WTC11 (cell line): Measurements from ENCODE around the gene PTGIS. TPM values are rescaled to one million over a fixed set of nuclear protein-coding genes. Genes with fewer than 3 reads are reported as not detected.
A peak's percentile ranks its signal among the peaks of the same experiment; 100 is the strongest.

ENCODE experiments used
- ATAC-seq: fragments of 200-7000 bp; cut with Tn5 transposase; 2 replicates; pipeline ENCODE4 v1.10.0; 2021; ENCODE audit warnings: mild to moderate bottlenecking, moderate library complexity
- CTCF ChIA-PET: fragments of 300-600 bp; sonication (Branson Sonifier 250); formaldehyde crosslinking; loops from one replicate; lab custom pipeline; 2021; ENCODE audit warnings: antibody characterized with exemption; lab: Charles Lee
- POLR2A ChIA-PET: fragments of 350-600 bp; sonication (Branson Sonifier 250); formaldehyde crosslinking; loops from one replicate; lab custom pipeline; 2021; ENCODE audit warnings: antibody characterized with exemption; lab: Charles Lee
- DNase-seq: peaks from one replicate; pipeline ENCODE4 v3.0.0; 2021; ENCODE audit warnings: low spot score
- H3K27ac Mint-ChIP-seq: 2 replicates; pipeline ENCODE4 v1.8.0; 2021; ENCODE audit warnings: mixed read lengths
- H3K27me3 Mint-ChIP-seq: 2 replicates; pipeline ENCODE4 v1.8.0; 2021; ENCODE audit warnings: low read depth, mild to moderate bottlenecking, moderate library complexity, mixed read lengths
- H3K36me3 Mint-ChIP-seq: 2 replicates; pipeline ENCODE4 v1.8.0; 2021; ENCODE audit warnings: mixed read lengths
- H3K4me1 Mint-ChIP-seq: 2 replicates; pipeline ENCODE4 v1.8.0; 2022; ENCODE audit warnings: mixed read lengths
- H3K4me3 Mint-ChIP-seq: 2 replicates; pipeline ENCODE4 v1.8.0; 2021; ENCODE audit warnings: mild to moderate bottlenecking, moderate library complexity, mixed read lengths
- H3K9me3 Mint-ChIP-seq: 2 replicates; pipeline ENCODE4 v1.8.0; 2021; ENCODE audit warnings: mixed read lengths
- FOXP1 ChIP-seq: sonication (generic); formaldehyde crosslinking; IDR thresholded peaks from 2 replicates; pipeline ENCODE4 v1.8.0; 2022; ENCODE audit warnings: missing genetic modification reagents, mild to moderate bottlenecking, moderate library complexity, borderline replicate concordance
- NR1H2 ChIP-seq: sonication (generic); formaldehyde crosslinking; IDR thresholded peaks from 2 replicates; pipeline ENCODE4 v1.9.0; 2021; ENCODE audit warnings: mild to moderate bottlenecking, moderate library complexity, missing genetic modification reagents
- SMAD3 ChIP-seq: sonication (generic); formaldehyde crosslinking; IDR thresholded peaks from 2 replicates; pipeline ENCODE4 v1.8.0; 2022; ENCODE audit warnings: missing genetic modification reagents, mild to moderate bottlenecking, borderline replicate concordance
- TEAD1 ChIP-seq: sonication (generic); formaldehyde crosslinking; IDR thresholded peaks from 2 replicates; pipeline ENCODE4 v1.8.0; 2022; ENCODE audit warnings: mild to moderate bottlenecking, missing genetic modification reagents
- ZNF263 ChIP-seq: sonication (generic); formaldehyde crosslinking; IDR thresholded peaks from 2 replicates; pipeline ENCODE4 v1.8.1; 2022; ENCODE audit warnings: low read depth, mild to moderate bottlenecking, moderate library complexity, missing genetic modification reagents
- total RNA-seq: library from RNA; stranded (reverse); gene quantifications from 3 replicates; pipeline ENCODE4 v1.2.3, GENCODE V29; 2021
- TF ChIP-seq, protein P1 (sequence below): sonication (generic); formaldehyde crosslinking; IDR thresholded peaks from 2 replicates; pipeline ENCODE4 v1.8.0; 2023; ENCODE audit warnings: mild to moderate bottlenecking, missing genetic modification reagents
- TF ChIP-seq, protein P2 (sequence below): fragments of 250-450 bp; sonication (Bioruptor Pico); IDR thresholded peaks from 2 replicates; pipeline ENCODE4 v1.9.0; 2021; ENCODE audit warnings: moderate library complexity, mild to moderate bottlenecking, inconsistent platforms, borderline replicate concordance
- TF ChIP-seq, protein P3 (sequence below): sonication (generic); formaldehyde crosslinking; IDR thresholded peaks from 2 replicates; pipeline ENCODE4 v1.8.1; 2022; ENCODE audit warnings: mild to moderate bottlenecking, missing genetic modification reagents, moderate library complexity, borderline replicate concordance
- TF ChIP-seq, protein P4 (sequence below): fragments of 250-450 bp; sonication (Bioruptor Pico); IDR thresholded peaks from 2 replicates; pipeline ENCODE4 v1.9.0; 2021; ENCODE audit warnings: mild to moderate bottlenecking
- TF ChIP-seq, protein P5 (sequence below): sonication (generic); formaldehyde crosslinking; IDR thresholded peaks from 2 replicates; pipeline ENCODE4 v1.8.0; 2022; ENCODE audit warnings: mild to moderate bottlenecking, missing genetic modification reagents
- TF ChIP-seq, protein P6 (sequence below): sonication (generic); formaldehyde crosslinking; conservative IDR thresholded peaks from 2 replicates; pipeline ENCODE4 v1.8.1; 2023; ENCODE audit warnings: mild to moderate bottlenecking, low read depth, missing genetic modification reagents, moderate library complexity
- TF ChIP-seq, protein P7 (sequence below): fragments of 250-450 bp; sonication (Bioruptor Pico); IDR thresholded peaks from 2 replicates; pipeline ENCODE4 v1.9.0; 2021; ENCODE audit warnings: mild to moderate bottlenecking
- TF ChIP-seq, protein P8 (sequence below): fragments of 250-450 bp; sonication (Bioruptor Pico); IDR thresholded peaks from 2 replicates; pipeline ENCODE4 v2.1.2; 2022; ENCODE audit warnings: mild to moderate bottlenecking, moderate library complexity

The PTGIS gene
- total RNA-seq, 1 experiment from 2014 or later: 24.3 TPM

DNA sequence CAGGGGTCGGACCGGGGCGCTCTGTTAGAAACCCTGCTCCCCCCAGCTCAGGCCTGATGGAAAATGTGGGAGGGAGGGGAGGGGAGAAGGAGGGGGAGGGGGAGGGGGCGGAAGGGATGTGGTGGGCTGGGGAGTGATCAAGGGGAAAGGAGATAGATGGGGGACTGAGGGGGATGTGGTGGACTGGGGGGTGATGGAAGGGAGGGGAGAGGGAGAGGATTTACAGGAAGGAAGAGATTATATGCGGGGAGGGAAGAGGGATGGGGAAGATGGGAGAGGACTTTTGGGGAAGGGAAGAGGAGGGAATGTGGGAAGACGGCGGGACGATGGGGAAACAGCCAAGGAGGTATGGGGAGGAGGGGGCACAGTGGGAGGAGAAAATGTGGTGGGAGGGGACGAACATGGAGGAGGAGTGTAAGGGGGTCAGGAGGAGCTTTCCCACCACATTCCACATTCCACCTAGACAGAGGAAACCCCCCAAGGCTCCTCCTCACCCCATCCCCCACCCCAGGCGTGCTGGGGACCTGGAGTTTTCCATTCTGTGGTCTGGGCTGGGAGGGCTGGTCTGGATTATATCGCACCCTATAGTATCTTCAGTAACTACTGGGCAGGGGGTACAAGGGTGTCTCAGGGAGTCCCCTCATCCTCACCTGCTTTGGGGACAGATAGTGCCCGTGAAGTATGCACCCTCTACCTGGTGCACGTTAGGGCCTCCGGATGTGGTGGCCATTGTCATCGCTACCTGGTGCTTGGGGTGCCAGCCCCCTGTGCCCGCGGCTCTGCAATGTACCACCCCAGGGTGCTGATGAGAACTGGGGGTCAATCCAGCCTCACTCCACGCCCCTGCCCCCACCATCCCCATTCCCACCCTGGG lies 578 bp upstream of the PTGIS start (continued):
- TF ChIP-seq, protein P1, sequence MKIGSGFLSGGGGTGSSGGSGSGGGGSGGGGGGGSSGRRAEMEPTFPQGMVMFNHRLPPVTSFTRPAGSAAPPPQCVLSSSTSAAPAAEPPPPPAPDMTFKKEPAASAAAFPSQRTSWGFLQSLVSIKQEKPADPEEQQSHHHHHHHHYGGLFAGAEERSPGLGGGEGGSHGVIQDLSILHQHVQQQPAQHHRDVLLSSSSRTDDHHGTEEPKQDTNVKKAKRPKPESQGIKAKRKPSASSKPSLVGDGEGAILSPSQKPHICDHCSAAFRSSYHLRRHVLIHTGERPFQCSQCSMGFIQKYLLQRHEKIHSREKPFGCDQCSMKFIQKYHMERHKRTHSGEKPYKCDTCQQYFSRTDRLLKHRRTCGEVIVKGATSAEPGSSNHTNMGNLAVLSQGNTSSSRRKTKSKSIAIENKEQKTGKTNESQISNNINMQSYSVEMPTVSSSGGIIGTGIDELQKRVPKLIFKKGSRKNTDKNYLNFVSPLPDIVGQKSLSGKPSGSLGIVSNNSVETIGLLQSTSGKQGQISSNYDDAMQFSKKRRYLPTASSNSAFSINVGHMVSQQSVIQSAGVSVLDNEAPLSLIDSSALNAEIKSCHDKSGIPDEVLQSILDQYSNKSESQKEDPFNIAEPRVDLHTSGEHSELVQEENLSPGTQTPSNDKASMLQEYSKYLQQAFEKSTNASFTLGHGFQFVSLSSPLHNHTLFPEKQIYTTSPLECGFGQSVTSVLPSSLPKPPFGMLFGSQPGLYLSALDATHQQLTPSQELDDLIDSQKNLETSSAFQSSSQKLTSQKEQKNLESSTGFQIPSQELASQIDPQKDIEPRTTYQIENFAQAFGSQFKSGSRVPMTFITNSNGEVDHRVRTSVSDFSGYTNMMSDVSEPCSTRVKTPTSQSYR: no peak

DNA sequence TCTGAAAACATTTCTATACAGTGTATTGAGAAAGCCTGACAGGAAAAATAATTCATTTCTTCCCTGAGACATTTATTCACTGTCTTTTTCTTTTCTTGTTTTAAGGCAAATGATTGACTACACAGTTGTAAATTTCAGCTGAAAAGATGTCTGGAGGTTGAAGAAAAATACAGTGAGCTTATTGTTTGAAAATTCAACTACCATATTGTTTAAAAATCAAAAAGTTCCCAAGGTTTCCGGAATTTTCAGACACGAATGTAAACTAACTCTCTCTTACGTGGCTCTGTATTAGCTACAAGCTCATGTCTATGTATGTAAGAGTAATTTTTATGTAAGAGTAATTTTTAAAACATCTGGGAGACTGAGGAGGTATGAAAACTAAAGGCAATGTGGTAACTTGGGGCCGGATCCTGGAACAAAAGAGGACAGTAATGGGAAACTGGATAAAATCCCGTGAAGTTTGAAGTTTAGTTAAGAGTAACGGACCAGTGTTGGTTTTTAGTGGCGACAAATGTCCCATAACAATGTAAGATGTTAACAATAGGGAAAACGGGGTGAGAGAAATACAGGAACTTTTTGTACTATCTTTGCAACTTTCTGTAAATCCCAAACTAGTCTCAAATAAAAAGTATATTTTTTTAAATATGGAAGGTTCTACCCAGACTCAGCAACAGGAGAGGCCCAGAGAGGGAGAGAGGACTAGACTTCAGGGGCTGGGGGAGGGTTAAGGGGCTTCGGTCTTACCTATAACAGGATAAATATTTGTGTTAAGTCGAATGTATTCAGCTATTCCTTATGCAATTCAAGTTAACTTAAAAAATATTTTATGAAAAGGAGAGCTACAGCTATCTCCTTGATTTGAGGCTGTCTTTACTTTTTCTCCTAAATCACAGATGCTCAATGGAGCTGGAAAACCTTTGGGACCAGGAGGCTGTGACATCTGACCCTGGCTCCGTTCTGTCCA lies 1.3 kb downstream of the PTGIS start:
- DNase-seq (no peak), ATAC-seq (no peak)
- no peaks in the 10 kb centered on the region for H3K36me3 Mint-ChIP-seq
- peaks cover 50% of the 10 kb centered on the region for H3K4me1 Mint-ChIP-seq
- ChIA-PET CTCF (interaction anchor here (1.0 to 2.5 kb wide), 2 partner anchors 42 to 246 kb away, joined by 3 to 11 read pairs; no protein-coding TSS in a partner anchor), POLR2A (no interaction called here)
- no peak overlapping the region for H3K27ac Mint-ChIP-seq
- H3K27me3 Mint-ChIP-seq: no peaks in the 10 kb centered on the region
- H3K9me3 Mint-ChIP-seq: no peaks in the 10 kb centered on the region
- H3K4me3 Mint-ChIP-seq: peak overlapping the region; percentile 66
- TF ChIP-seq, protein P2, sequence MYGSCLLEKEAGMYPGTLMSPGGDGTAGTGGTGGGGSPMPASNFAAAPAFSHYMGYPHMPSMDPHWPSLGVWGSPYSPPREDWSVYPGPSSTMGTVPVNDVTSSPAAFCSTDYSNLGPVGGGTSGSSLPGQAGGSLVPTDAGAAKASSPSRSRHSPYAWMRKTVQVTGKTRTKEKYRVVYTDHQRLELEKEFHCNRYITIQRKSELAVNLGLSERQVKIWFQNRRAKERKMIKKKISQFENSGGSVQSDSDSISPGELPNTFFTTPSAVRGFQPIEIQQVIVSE (CRISPR knock-in tag): no peak
- TF ChIP-seq NR1H2 (CRISPR knock-in tag): no peak
- TF ChIP-seq, protein P3, sequence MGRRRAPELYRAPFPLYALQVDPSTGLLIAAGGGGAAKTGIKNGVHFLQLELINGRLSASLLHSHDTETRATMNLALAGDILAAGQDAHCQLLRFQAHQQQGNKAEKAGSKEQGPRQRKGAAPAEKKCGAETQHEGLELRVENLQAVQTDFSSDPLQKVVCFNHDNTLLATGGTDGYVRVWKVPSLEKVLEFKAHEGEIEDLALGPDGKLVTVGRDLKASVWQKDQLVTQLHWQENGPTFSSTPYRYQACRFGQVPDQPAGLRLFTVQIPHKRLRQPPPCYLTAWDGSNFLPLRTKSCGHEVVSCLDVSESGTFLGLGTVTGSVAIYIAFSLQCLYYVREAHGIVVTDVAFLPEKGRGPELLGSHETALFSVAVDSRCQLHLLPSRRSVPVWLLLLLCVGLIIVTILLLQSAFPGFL (CRISPR knock-in tag): no peak
- TF ChIP-seq, protein P4, sequence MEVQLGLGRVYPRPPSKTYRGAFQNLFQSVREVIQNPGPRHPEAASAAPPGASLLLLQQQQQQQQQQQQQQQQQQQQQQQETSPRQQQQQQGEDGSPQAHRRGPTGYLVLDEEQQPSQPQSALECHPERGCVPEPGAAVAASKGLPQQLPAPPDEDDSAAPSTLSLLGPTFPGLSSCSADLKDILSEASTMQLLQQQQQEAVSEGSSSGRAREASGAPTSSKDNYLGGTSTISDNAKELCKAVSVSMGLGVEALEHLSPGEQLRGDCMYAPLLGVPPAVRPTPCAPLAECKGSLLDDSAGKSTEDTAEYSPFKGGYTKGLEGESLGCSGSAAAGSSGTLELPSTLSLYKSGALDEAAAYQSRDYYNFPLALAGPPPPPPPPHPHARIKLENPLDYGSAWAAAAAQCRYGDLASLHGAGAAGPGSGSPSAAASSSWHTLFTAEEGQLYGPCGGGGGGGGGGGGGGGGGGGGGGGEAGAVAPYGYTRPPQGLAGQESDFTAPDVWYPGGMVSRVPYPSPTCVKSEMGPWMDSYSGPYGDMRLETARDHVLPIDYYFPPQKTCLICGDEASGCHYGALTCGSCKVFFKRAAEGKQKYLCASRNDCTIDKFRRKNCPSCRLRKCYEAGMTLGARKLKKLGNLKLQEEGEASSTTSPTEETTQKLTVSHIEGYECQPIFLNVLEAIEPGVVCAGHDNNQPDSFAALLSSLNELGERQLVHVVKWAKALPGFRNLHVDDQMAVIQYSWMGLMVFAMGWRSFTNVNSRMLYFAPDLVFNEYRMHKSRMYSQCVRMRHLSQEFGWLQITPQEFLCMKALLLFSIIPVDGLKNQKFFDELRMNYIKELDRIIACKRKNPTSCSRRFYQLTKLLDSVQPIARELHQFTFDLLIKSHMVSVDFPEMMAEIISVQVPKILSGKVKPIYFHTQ (CRISPR knock-in tag): no peak
- TF ChIP-seq ZNF263 (CRISPR knock-in tag): no peak
- no peak for TF ChIP-seq TEAD1
- no peak for TF ChIP-seq SMAD3 (CRISPR knock-in tag)
- TF ChIP-seq, protein P5, sequence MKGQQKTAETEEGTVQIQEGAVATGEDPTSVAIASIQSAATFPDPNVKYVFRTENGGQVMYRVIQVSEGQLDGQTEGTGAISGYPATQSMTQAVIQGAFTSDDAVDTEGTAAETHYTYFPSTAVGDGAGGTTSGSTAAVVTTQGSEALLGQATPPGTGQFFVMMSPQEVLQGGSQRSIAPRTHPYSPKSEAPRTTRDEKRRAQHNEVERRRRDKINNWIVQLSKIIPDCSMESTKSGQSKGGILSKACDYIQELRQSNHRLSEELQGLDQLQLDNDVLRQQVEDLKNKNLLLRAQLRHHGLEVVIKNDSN (CRISPR knock-in tag): no peak
- TF ChIP-seq, protein P6, sequence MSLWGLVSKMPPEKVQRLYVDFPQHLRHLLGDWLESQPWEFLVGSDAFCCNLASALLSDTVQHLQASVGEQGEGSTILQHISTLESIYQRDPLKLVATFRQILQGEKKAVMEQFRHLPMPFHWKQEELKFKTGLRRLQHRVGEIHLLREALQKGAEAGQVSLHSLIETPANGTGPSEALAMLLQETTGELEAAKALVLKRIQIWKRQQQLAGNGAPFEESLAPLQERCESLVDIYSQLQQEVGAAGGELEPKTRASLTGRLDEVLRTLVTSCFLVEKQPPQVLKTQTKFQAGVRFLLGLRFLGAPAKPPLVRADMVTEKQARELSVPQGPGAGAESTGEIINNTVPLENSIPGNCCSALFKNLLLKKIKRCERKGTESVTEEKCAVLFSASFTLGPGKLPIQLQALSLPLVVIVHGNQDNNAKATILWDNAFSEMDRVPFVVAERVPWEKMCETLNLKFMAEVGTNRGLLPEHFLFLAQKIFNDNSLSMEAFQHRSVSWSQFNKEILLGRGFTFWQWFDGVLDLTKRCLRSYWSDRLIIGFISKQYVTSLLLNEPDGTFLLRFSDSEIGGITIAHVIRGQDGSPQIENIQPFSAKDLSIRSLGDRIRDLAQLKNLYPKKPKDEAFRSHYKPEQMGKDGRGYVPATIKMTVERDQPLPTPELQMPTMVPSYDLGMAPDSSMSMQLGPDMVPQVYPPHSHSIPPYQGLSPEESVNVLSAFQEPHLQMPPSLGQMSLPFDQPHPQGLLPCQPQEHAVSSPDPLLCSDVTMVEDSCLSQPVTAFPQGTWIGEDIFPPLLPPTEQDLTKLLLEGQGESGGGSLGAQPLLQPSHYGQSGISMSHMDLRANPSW (CRISPR knock-in tag): no peak
- TF ChIP-seq, protein P7, sequence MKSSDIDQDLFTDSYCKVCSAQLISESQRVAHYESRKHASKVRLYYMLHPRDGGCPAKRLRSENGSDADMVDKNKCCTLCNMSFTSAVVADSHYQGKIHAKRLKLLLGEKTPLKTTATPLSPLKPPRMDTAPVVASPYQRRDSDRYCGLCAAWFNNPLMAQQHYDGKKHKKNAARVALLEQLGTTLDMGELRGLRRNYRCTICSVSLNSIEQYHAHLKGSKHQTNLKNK (CRISPR knock-in tag): no peak
- TF ChIP-seq FOXP1 (CRISPR knock-in tag): no peak
- TF ChIP-seq, protein P8, sequence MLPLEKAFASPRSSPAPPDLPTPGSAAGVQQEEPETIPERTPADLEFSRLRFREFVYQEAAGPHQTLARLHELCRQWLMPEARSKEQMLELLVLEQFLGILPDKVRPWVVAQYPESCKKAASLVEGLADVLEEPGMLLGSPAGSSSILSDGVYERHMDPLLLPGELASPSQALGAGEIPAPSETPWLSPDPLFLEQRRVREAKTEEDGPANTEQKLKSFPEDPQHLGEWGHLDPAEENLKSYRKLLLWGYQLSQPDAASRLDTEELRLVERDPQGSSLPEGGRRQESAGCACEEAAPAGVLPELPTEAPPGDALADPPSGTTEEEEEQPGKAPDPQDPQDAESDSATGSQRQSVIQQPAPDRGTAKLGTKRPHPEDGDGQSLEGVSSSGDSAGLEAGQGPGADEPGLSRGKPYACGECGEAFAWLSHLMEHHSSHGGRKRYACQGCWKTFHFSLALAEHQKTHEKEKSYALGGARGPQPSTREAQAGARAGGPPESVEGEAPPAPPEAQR (CRISPR knock-in tag): no peak
